ENCODE data around the gene PTPN5.

PTPN5 gene

GRCh38 chr11:18736590-18737148 is 54.9 kb downstream of the PTPN5 start:
- no peak for DNase-seq

GRCh38 chr11:18733202-18733601 is 58.4 kb downstream of the PTPN5 start:
- no peak for DNase-seq

- DNase-seq = no peak
These were observed 59.4 kb downstream of the PTPN5 start for GRCh38 chr11:18731949-18732821.

GRCh38 chr11:18731441-18731840 is 60.2 kb downstream of the PTPN5 start:
- no peak for DNase-seq

GRCh38 chr11:18730020-18730419 is 61.6 kb downstream of the PTPN5 start:
- DNase-seq = no peak

GRCh38 chr11:18729426-18729825 is 62.2 kb downstream of the PTPN5 start:
- DNase-seq = no peak

GRCh38 chr11:18728658-18729057 is 62.9 kb downstream of the PTPN5 start:
- no peak for DNase-seq

GRCh38 chr11:18727479-18728236 is 63.9 kb downstream of the PTPN5 start:
- DNase-seq = peak; percentile 6

- DNase-seq = no peak
These were observed 65.6 kb downstream of the PTPN5 start, which contains the start of gene IGSF22 for GRCh38 chr11:18726040-18726439. IGSF22 (minus strand) TSS chr11:18726188; CDS start chr11:18724236, 1,952 bp downstream.

- DNase-seq = peak; percentile 34
These were observed 67.6 kb downstream of the PTPN5 start for GRCh38 chr11:18723991-18724390.

GRCh38 chr11:18722293-18722637 is 69.3 kb downstream of the PTPN5 start:
- DNase-seq = no peak

- DNase-seq = peak; percentile 61
These were observed 69.9 kb downstream of the PTPN5 start for GRCh38 chr11:18721561-18722292.

GRCh38 chr11:18720808-18721560 is 70.6 kb downstream of the PTPN5 start:
- DNase-seq = peak; percentile 77

- no peak for DNase-seq
These were observed 71.3 kb downstream of the PTPN5 start for GRCh38 chr11:18720091-18720807.

- DNase-seq = no peak
These were observed 76.1 kb downstream of the PTPN5 start for GRCh38 chr11:18715476-18715875.

GRCh38 chr11:18714443-18714780 is 77.2 kb downstream of the PTPN5 start:
- DNase-seq = no peak

- DNase-seq = no peak
These were observed 77.8 kb downstream of the PTPN5 start for GRCh38 chr11:18713646-18714442.

GRCh38 chr11:18710545-18710944 is 81.1 kb downstream of the PTPN5 start:
- no peak for DNase-seq

GRCh38 chr11:18709414-18709813 is 82.2 kb downstream of the PTPN5 start:
- DNase-seq = no peak

- no peak for DNase-seq
These were observed 83.7 kb downstream of the PTPN5 start for GRCh38 chr11:18707811-18708340.
